NOMO-1 (cell line): Measurements from ENCODE around the gene AUTS2.

ENCODE experiments used
- DNase-seq, 2 experiments: peaks; one replicate each; lab custom pipeline; 2025; ENCODE audit not compliant: unreplicated experiment in 2 of 2; lab: John Stamatoyannopoulos, UW

AUTS2 gene

DNA sequence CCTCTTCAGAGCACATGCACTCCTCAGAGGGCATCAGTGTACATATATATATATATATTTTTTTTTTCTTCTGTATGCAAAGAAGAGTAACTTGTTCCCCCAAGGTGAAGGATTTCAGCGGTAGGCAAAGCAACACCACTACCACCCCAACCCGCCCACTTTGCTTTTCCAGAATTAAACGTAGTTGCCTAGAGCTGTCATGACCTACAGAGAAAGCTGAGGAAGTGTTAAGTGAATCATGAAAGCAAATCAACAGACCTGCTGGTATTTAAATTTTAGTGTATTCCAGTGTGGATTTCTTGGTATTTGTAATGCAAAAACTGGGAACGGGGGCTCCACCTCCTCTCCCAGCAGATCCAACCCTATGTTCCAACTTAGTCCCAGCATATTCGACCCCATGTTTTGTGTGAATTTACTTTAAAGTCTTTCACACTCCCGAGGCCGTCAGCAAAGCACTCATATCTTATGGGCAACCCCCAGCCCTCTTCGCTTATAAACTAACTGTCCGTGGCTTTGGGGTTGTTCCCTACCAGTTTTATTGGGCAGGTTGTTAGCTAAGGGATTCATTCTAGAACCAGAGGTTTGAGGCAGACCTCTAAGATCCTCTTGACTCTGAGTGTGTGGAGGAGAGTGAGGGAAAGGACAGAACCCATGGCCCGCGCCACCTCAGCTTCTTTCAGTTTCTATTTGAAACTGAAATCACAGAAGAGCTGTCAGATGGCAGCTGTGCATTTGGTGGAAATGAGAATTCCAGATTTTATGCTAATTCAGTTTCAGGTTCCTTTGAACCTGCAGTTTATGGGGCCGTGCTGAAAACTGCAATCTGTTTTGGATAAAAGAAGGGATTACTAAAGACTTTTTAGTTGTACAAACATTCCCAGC is 1083.4 kb downstream of the AUTS2 start:
- DNase-seq = no peak

GRCh38 chr7:70684173-70684572 is 1085.9 kb downstream of the AUTS2 start:
- no peak for DNase-seq

DNA sequence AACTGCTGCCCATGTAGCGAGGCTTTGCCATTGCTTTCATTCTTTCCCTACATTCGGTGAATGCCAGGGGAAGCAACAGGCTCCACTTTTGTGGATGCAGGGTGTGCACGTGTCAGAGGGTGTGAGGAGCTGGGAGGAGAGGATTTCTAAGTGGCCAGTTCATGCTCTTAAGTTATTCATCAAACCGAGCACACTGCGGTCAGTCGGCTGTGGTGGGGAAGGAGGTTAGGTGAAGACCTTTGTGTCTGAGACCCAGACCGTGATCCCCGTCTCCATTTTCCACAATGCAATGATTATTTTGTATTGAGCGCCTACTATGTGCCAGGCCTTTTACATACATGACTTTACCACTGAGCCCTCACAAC is 1095.0 kb downstream of the AUTS2 start:
- DNase-seq = no peak

GRCh38 chr7:70693686-70694433 is 1095.6 kb downstream of the AUTS2 start:
- DNase-seq = peak; percentile 43 to 53

DNA sequence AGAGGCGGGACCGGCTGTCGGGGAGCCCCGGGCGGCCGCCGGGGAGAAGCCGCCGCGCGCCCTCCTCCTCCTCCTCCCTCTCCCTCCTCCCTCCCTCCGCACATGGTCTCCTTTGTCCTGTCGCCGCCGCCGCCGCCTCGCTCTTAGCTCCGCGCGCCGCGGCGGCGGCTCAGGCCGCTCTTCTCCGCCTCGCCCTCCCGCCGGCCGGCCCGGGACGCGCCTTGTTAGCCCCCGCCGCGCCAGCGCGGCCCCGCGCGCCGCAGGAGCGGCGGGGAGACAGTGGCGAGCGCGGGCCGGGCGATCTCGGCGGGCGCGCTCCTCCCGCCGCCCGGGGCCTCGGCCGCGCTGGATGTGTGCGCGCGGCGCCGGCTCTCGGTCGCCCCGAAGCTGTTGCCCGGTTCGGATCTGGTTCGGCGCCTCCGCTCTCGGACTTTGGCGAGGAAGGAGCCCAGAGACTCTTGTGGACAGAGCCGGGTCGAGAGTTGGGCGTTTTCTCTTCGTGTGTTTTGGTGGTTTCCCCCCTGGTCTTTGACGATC is 1096.2 kb downstream of the AUTS2 start:
- peak; percentile 48 to 53 for DNase-seq

- DNase-seq = no peak
These were observed 1096.9 kb downstream of the AUTS2 start for GRCh38 chr7:70694971-70695794.

DNA sequence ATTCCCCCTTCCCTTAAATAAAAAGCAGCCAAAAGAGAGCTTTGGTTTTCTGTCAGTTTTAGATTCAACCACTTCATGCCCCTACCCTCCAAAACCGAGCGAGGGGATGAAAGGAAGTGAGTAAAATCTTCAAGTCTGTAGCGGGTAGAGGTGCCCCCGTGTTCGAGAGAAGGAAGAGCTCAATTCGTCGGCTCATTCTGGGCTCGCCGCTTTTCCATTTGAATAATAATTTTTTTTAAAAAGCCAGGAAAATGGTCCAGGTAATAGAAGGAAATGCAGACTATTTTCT is 1097.5 kb downstream of the AUTS2 start:
- DNase-seq = peak; percentile 22 to 31

DNA sequence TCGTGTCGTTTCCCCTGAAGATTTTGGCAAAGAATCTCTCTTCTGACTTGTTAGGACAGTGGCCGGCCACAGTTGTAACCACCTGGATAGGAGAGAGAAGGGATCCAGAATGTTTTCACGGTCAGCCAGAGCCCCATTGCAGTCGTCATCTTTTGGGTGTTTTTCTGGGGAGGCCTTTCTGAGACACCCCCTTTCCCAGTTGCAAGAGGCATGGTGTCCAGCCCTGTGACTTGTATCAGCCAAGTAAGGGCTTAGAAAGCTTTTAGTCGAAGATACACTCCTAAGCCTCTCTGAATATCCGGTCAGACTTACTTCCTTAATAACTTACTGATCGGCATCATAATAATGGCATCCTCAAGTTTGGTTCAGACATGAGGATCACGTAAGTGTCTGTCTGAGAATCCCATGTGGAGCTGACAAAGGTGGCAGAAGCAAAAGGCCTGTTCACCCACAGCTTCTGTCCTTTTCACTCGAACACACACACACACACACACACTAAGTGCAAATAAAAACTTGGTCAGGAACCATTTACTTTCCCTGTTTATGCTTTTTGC is 1098.0 kb downstream of the AUTS2 start:
- no peak for DNase-seq

- peak in 1 of 2 experiments; percentile 60 for DNase-seq
These were observed 1100.1 kb downstream of the AUTS2 start for GRCh38 chr7:70698219-70698832.

DNA sequence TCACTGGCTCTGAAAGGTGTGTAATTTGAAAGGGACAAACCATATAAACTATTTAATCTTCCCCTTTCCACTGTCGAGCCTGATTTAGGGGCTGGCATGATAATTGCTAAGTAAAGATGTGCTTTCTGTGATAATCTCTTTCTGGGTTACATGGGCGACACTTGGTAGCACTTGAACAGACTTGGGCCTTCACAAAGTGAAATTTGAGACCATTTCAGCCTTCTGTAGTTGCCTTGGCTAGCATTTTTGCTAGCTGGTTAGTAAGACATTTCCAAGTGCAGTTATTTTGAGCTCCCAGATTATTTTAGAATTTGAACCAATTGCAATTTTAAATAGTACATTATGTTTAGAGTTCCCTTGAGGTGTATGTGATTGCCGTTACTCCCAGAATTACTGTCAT is 1101.0 kb downstream of the AUTS2 start:
- DNase-seq = no peak

GRCh38 chr7:70700055-70700940 is 1102.0 kb downstream of the AUTS2 start:
- DNase-seq = no peak

GRCh38 chr7:70700941-70701425 is 1102.7 kb downstream of the AUTS2 start:
- DNase-seq = no peak

- DNase-seq = no peak
These were observed 1103.2 kb downstream of the AUTS2 start for GRCh38 chr7:70701477-70701876.

- no peak for DNase-seq
These were observed 1103.7 kb downstream of the AUTS2 start for GRCh38 chr7:70701991-70702390.

GRCh38 chr7:70703785-70704184 is 1105.5 kb downstream of the AUTS2 start:
- no peak for DNase-seq

GRCh38 chr7:70704831-70705346 is 1106.6 kb downstream of the AUTS2 start:
- no peak for DNase-seq

GRCh38 chr7:70706204-70706603 is 1107.9 kb downstream of the AUTS2 start:
- DNase-seq = no peak

DNA sequence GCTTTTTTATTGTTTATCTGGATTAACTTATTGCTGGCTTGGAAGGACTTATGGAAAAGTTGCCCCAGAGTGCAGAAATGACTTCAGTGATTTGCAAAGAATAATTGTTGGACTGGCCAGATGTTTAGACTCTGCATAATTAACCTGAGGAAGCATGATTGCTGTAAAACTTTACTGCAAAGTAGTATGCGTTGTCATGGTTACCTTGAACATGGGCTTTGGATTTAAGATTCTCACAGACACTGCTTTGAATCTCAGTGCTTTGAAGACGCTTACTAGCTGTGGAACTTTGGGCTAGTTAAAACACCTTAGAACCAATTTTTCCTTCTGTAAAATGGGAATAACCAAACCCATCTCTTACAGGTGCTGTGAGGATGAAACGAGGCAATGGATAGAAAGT is 1108.4 kb downstream of the AUTS2 start:
- no peak for DNase-seq

DNA sequence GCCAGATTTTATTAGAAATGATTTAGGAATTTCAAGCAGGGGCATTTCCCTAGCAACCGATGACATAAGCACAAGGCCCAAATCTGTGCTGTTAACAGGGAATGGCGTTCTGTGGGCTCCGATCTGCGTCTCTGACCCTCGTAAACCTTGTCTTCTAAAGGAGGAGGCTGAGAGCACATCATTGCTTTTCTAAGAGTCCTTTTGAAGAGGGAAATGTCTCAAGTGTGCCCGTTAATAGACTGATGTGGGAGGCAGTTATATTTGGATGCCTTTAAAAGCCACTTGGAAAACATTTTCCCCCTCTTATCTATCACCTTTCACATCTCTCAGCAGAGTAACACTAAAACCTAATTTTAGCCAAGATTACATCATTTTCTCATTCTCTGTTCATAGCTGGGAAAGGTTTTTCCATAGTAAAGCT is 1109.6 kb downstream of the AUTS2 start:
- DNase-seq = no peak
